GM23338 (cell line): Measurements from ENCODE around the gene PLAC8.

Source experiments
- CREB1 ChIP-seq: fragments of 250-450 bp; sonication (Bioruptor Pico); IDR thresholded peaks from 2 replicates; pipeline ENCODE4 v1.5.0; 2020; ENCODE audit warnings: low read depth, mild to moderate bottlenecking, moderate library complexity
- CTCF ChIP-seq, 2 experiments: fragments of 200-600 bp in 1 of 2; sonication (generic) in 1 of 2; conservative IDR thresholded peaks; 2 replicates each; pipeline versions ENCODE4 v1.5.1 to v1.6.1; 2016 to 2017; ENCODE audit warnings: antibody characterized with exemption in 2 of 2, low read depth in 2 of 2, mild to moderate bottlenecking in 2 of 2, moderate library complexity in 1 of 2
- ETS1 ChIP-seq: IDR thresholded peaks from 2 replicates; pipeline ENCODE4 v1.6.1; 2016; ENCODE audit warnings: antibody characterized with exemption
- EZH2 ChIP-seq: fragments of 200-600 bp; sonication (generic); IDR thresholded peaks from one replicate; pipeline ENCODE4 v1.8.0; 2017; ENCODE audit warnings: antibody characterized with exemption, mild to moderate bottlenecking, low read depth; ENCODE audit not compliant: unreplicated experiment
- EZH2phosphoT487 ChIP-seq: fragments of 200-600 bp; sonication (generic); IDR thresholded peaks from one replicate; pipeline ENCODE4 v1.8.1; 2018; ENCODE audit warnings: antibody characterized with exemption; ENCODE audit not compliant: unreplicated experiment
- JUNB ChIP-seq: IDR thresholded peaks from one replicate; pipeline ENCODE4 v1.6.1; 2016; ENCODE audit warnings: antibody characterized with exemption; ENCODE audit not compliant: unreplicated experiment
- NANOG ChIP-seq: IDR thresholded peaks from 2 replicates; pipeline ENCODE4 v1.6.1; 2016; ENCODE audit warnings: antibody characterized with exemption, borderline replicate concordance
- POLR2AphosphoS5 ChIP-seq: IDR thresholded peaks from 2 replicates; pipeline ENCODE4 v1.6.1; 2016; ENCODE audit warnings: antibody characterized with exemption, low read depth
- REST ChIP-seq: IDR thresholded peaks from one replicate; pipeline ENCODE4 v1.6.1; 2018; ENCODE audit warnings: antibody characterized with exemption; ENCODE audit not compliant: unreplicated experiment
- STAT1 ChIP-seq: IDR thresholded peaks from one replicate; pipeline ENCODE4 v1.6.1; 2016; ENCODE audit warnings: antibody characterized with exemption; ENCODE audit not compliant: unreplicated experiment
- ZNF114 ChIP-seq: fragments of 250-450 bp; sonication (Bioruptor Pico); IDR thresholded peaks from 2 replicates; pipeline ENCODE4 v1.5.0; 2020; ENCODE audit warnings: mild to moderate bottlenecking, moderate library complexity
- ZNF331 ChIP-seq: fragments of 250-450 bp; sonication (Bioruptor Pico); IDR thresholded peaks from 2 replicates; pipeline ENCODE4 v1.5.0; 2020; ENCODE audit warnings: low read depth, mild to moderate bottlenecking, moderate library complexity
- ZNF462 ChIP-seq: fragments of 250-450 bp; sonication (Bioruptor Pico); IDR thresholded peaks from 2 replicates; pipeline ENCODE4 v1.5.0; 2020; ENCODE audit warnings: mild to moderate bottlenecking, moderate library complexity

GRCh38 chr4:83089410-83090157, 24.9 kb downstream of the PLAC8 start:
- TF ChIP-seq STAT1: no peak
- no peak for TF ChIP-seq CTCF (conservative IDR thresholded peaks at IDR 0.05; ENCODE audit: low read depth in 2 of 2)
- TF ChIP-seq REST: no peak
- no peak for TF ChIP-seq EZH2phosphoT487
- TF ChIP-seq CREB1: no peak
- TF ChIP-seq POLR2AphosphoS5: no peak
- no peak for TF ChIP-seq EZH2
- no peak for TF ChIP-seq JUNB
- no peak for TF ChIP-seq ZNF331 (CRISPR knock-in tag)
- TF ChIP-seq ETS1: no peak
- no peak for TF ChIP-seq NANOG
- TF ChIP-seq ZNF114: no peak
- no peak for TF ChIP-seq ZNF462 (CRISPR knock-in tag)
